A673 (cell line): ENCODE results near the gene DDR1. TPM values are rescaled to one million over a fixed set of nuclear protein-coding genes. Genes with fewer than 3 reads are reported as not detected.

ENCODE experiments used
- BruUV-seq: library from RNA; stranded (reverse); fragments of 400-500 nt; replicated peaks from 2 replicates; lab custom pipeline; 2021; lab: Mats Ljungman, UMichigan
- CTCF ChIA-PET: fragments of 300-600 bp; sonication (Branson Sonifier 250); formaldehyde crosslinking; loops from one replicate; lab custom pipeline; 2022; ENCODE audit warnings: antibody characterized with exemption; lab: Charles Lee
- POLR2A ChIA-PET: fragments of 300-600 bp; sonication (Branson Sonifier 250); formaldehyde crosslinking; loops from one replicate; lab custom pipeline; 2022; ENCODE audit warnings: antibody characterized with exemption; ENCODE audit not compliant: low non-redundant PET; lab: Charles Lee
- DNase-seq: peaks from one replicate; pipeline ENCODE4 v3.0.0-alpha.2; 2015; ENCODE audit warnings: low spot score
- H3K27ac ChIP-seq: fragments of 200-600 bp; sonication (generic); 2 replicates; pipeline ENCODE4 v1.5.1; 2016; ENCODE audit warnings: mixed run types, low read depth, mild to moderate bottlenecking, mixed read lengths, antibody characterized with exemption, low read length; ENCODE audit not compliant: poor library complexity, severe bottlenecking
- H3K27me3 ChIP-seq: fragments of 200-600 bp; sonication (generic); replicated peaks from 2 replicates; pipeline ENCODE4 v1.6.1; 2017; ENCODE audit warnings: mixed run types, low read depth, mild to moderate bottlenecking, mixed read lengths, antibody characterized with exemption, low read length; ENCODE audit not compliant: insufficient read depth, poor library complexity
- H3K36me3 ChIP-seq: fragments of 200-600 bp; sonication (generic); 2 replicates; pipeline ENCODE4 v1.6.1; 2016; ENCODE audit warnings: mixed run types, mild to moderate bottlenecking, mixed read lengths, antibody characterized with exemption, low read length; ENCODE audit not compliant: insufficient read depth, poor library complexity, severe bottlenecking
- H3K4me1 ChIP-seq: fragments of 200-600 bp; sonication (generic); 2 replicates; pipeline ENCODE4 v1.6.1; 2017; ENCODE audit warnings: mixed run types, mild to moderate bottlenecking, mixed read lengths, antibody characterized with exemption, low read length; ENCODE audit not compliant: insufficient read depth, poor library complexity, severe bottlenecking
- H3K4me3 ChIP-seq: fragments of 200-600 bp; sonication (generic); 2 replicates; pipeline ENCODE4 v1.5.1; 2016; ENCODE audit warnings: low read depth, mixed run types, mild to moderate bottlenecking, mixed read lengths, low read length; ENCODE audit not compliant: poor library complexity, severe bottlenecking
- H3K9me3 ChIP-seq: fragments of 200-600 bp; sonication (generic); 2 replicates; pipeline ENCODE4 v1.6.1; 2016; ENCODE audit warnings: mixed run types, low read depth, mild to moderate bottlenecking, mixed read lengths, antibody characterized with exemption, low read length; ENCODE audit not compliant: poor library complexity, severe bottlenecking
- EZH2 ChIP-seq: fragments of 200-600 bp; sonication (generic); IDR thresholded peaks from 2 replicates; pipeline ENCODE4 v1.6.1; 2017; ENCODE audit warnings: borderline replicate concordance, low read depth, mild to moderate bottlenecking, mixed read lengths, antibody characterized with exemption, low read length; ENCODE audit not compliant: poor library complexity, severe bottlenecking
- intact Hi-C: fragments of 100-400 bp; cut with micrococcal nuclease; formaldehyde crosslinking; loops from one replicate; pipeline ENCODE4 v1.10.0; 2022; ENCODE audit not compliant: unreplicated experiment
- total RNA-seq: library from RNA; stranded (reverse); gene quantifications from 2 replicates; pipeline ENCODE4 v1.2.3, GENCODE V29; 2021
- TF ChIP-seq, protein P1 (sequence below): fragments of 300-800, 200-600 bp; sonication (generic); conservative IDR thresholded peaks from 2 replicates; pipeline ENCODE4 v1.5.1; 2017; ENCODE audit warnings: low read depth, mild to moderate bottlenecking, antibody characterized with exemption, low read length, moderate library complexity, mixed read lengths

The DDR1 gene
- total RNA-seq, 1 experiment from 2014 or later, result 57.9 TPM

DNA sequence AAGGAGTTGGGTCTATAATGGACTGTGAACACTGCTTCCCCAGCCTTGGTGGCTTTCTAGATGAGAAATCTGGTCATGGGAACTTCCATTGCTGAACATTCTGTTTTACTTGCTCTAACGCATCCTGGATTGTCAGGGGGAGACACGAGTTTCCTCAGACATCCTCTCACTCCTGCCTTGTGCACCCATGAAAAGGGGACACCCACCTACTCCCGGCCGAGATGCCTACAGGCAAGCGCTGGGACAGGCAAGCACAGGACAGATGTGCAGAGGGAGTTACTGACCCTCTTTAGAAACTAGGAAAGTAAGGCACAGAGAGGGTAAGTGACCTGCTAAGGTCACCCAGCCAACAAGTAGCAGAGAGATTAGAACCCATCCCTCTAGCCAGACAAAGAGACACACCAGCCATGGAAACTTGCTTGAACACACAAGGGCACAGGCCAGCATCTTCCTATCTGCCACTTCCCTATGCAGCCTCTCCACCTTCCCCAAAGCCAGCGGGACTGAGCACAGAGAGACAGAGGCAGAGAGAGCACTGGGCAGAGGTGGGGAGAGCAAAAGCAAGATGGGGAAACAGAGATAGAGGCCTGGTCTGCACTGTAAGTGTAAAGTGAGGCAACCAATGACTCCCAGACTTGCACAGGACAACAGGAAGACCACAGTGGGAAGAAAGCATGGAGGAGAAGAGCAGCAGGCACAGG lies 48.5 kb downstream of the DDR1 start:
- H3K4me1 ChIP-seq, result peaks cover 5% of the 10 kb centered on the region
- no peak for TF ChIP-seq EZH2
- TF ChIP-seq, protein P1, sequence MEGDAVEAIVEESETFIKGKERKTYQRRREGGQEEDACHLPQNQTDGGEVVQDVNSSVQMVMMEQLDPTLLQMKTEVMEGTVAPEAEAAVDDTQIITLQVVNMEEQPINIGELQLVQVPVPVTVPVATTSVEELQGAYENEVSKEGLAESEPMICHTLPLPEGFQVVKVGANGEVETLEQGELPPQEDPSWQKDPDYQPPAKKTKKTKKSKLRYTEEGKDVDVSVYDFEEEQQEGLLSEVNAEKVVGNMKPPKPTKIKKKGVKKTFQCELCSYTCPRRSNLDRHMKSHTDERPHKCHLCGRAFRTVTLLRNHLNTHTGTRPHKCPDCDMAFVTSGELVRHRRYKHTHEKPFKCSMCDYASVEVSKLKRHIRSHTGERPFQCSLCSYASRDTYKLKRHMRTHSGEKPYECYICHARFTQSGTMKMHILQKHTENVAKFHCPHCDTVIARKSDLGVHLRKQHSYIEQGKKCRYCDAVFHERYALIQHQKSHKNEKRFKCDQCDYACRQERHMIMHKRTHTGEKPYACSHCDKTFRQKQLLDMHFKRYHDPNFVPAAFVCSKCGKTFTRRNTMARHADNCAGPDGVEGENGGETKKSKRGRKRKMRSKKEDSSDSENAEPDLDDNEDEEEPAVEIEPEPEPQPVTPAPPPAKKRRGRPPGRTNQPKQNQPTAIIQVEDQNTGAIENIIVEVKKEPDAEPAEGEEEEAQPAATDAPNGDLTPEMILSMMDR, result no peak
- ChIA-PET POLR2A (no interaction called here), CTCF (no interaction called here)
- no peak overlapping the region for H3K27ac ChIP-seq
- H3K4me3 ChIP-seq, result no peak overlapping the region
- no peaks in the 10 kb centered on the region for H3K27me3 ChIP-seq
- BruUV-seq, result no TSS peak
- intact Hi-C loops, result no loop called here
- no peaks in the 10 kb centered on the region for H3K36me3 ChIP-seq
- no peaks in the 10 kb centered on the region for H3K9me3 ChIP-seq
- no peak for DNase-seq

DNA sequence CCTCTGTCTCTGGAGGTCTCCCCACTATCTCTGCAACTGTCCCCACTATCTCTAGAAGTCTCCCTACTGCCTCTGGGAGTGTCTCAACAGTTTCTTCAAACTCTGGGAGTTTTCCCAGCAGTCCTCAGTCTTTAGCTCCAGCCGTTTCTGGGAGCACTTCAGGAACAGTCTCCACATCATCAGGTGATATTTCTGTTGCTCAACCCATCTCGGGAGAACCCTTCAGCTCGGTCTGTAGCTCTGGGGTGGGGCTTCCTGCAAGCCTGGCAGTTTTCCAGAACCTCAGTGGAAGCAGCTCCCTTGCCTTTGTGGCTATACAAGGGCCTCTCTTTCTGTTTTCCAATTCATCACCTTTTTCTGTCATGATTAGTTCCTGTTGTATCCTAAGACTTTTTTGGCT lies 50.7 kb downstream of the DDR1 start:
- TF ChIP-seq EZH2, result no peak
- TF ChIP-seq, protein P1, result no peak
- Histone ChIP-seq H3K27ac (no peak overlapping the region), H3K4me3 (no peak overlapping the region), H3K36me3 (no peaks in the 10 kb centered on the region), H3K9me3 (no peaks in the 10 kb centered on the region), H3K27me3 (no peaks in the 10 kb centered on the region), H3K4me1 (peaks cover 8% of the 10 kb centered on the region)
- DNase-seq, result peak; percentile 30
- no TSS peak for BruUV-seq
- ChIA-PET CTCF (no interaction called here), POLR2A (no interaction called here)
- intact Hi-C loops, result no loop called here

DNA sequence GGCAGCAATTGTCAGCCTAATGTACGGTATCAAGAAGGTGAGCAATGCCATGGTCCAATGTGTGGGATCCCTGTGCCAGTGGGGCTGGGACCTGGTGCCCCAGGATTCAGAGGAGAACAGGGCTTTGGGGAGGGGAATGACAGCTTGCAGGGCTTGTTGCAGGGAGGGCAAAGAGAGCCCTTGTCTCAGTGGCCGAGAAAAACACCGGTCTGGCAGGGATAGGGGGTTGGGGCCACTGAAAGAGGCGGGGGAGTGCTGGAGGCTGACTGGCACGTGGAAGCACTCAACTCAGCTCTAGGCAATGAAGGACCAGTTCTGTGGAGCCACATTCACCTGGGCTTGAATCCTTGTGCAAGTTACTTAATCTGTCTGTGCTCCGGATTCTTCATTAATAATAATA lies 52.9 kb downstream of the DDR1 start:
- H3K36me3 ChIP-seq, result no peaks in the 10 kb centered on the region
- H3K9me3 ChIP-seq, result no peaks in the 10 kb centered on the region
- no peaks in the 10 kb centered on the region for H3K27me3 ChIP-seq
- intact Hi-C loops, result no loop called here
- POLR2A ChIA-PET, result interaction anchor here (0.7 kb wide), 1 partner anchor 49 kb away, joined by 4 read pairs; no protein-coding TSS in a partner anchor
- TF ChIP-seq, protein P1, result no peak
- TF ChIP-seq EZH2, result no peak
- H3K4me3 ChIP-seq, result no peak overlapping the region
- no peak overlapping the region for H3K27ac ChIP-seq
- no TSS peak for BruUV-seq
- DNase-seq, result no peak
- peaks cover 13% of the 10 kb centered on the region for H3K4me1 ChIP-seq
- CTCF ChIA-PET, result no interaction called here
